Vagina (tissue), 2 donors: ENCODE results near the gene LRRC7.

ENCODE experiments used
- POLR2AphosphoS5 ChIP-seq, 2 donors: sonication (generic); formaldehyde crosslinking; IDR thresholded peaks; one replicate each; pipeline ENCODE4 v1.9.0; 2017; ENCODE audit warnings: antibody characterized with exemption in 2 of 2, mild to moderate bottlenecking in 2 of 2, low read depth in 1 of 2; ENCODE audit not compliant: insufficient read depth in 1 of 2
- TF ChIP-seq, protein P1 (sequence below), 3 experiments: fragments of 450-650 bp in 2 of 3; fragments of 200-600 bp in 1 of 3; sonication (generic) in 1 of 3; IDR thresholded peaks; one replicate each; pipeline ENCODE4 v1.5.1; 2017 to 2019; ENCODE audit warnings: antibody characterized with exemption in 3 of 3, mild to moderate bottlenecking in 2 of 3, moderate library complexity in 2 of 3

- TF ChIP-seq POLR2AphosphoS5 (IDR thresholded peaks at IDR 0.05; ENCODE audit: insufficient read depth in 1 of 2, low read depth in 1 of 2), result no peak
- TF ChIP-seq, protein P1, sequence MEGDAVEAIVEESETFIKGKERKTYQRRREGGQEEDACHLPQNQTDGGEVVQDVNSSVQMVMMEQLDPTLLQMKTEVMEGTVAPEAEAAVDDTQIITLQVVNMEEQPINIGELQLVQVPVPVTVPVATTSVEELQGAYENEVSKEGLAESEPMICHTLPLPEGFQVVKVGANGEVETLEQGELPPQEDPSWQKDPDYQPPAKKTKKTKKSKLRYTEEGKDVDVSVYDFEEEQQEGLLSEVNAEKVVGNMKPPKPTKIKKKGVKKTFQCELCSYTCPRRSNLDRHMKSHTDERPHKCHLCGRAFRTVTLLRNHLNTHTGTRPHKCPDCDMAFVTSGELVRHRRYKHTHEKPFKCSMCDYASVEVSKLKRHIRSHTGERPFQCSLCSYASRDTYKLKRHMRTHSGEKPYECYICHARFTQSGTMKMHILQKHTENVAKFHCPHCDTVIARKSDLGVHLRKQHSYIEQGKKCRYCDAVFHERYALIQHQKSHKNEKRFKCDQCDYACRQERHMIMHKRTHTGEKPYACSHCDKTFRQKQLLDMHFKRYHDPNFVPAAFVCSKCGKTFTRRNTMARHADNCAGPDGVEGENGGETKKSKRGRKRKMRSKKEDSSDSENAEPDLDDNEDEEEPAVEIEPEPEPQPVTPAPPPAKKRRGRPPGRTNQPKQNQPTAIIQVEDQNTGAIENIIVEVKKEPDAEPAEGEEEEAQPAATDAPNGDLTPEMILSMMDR (IDR thresholded peaks at IDR 0.05), result no peak
These were observed 375.3 kb downstream of the LRRC7 start for GRCh38 chr1:69943030-69943429.
